Fibroblast of the aortic adventitia (primary cell): ENCODE results near the gene PBXIP1. TPM values are rescaled to one million over a fixed set of nuclear protein-coding genes. Genes with fewer than 3 reads are reported as not detected.

Experiments used
- DNase-seq: peaks from one replicate; pipeline ENCODE4 v3.0.0-alpha.2; 2010; ENCODE audit warnings: low read depth
- H3K4me3 ChIP-seq: 2 replicates; pipeline ENCODE4 v1.5.1; 2011; ENCODE audit warnings: low read depth, mild to moderate bottlenecking, control low read depth, low read length, moderate library complexity
- CTCF ChIP-seq: IDR thresholded peaks from 2 replicates; pipeline ENCODE4 v1.5.1; 2011; ENCODE audit warnings: mild to moderate bottlenecking, low read length, control low read depth, inconsistent platforms; ENCODE audit not compliant: insufficient read depth
- total RNA-seq: library from RNA; depleted of rRNA; stranded (reverse); fragments of >200 nt; gene quantifications from 2 replicates; pipeline ENCODE4 v1.2.3, GENCODE V29; 2012; ENCODE audit warnings: low replicate concordance

PBXIP1 gene
- total RNA-seq, 1 donor: 36.2 TPM

- no peak for DNase-seq
- no peak overlapping the region for H3K4me3 ChIP-seq
- no peak for TF ChIP-seq CTCF
Observed at GRCh38 chr1:154964359-154964758, 8.5 kb upstream of the PBXIP1 start.

- no peak overlapping the region for H3K4me3 ChIP-seq
- TF ChIP-seq CTCF: no peak
- DNase-seq: no peak
Observed at GRCh38 chr1:154963643-154964042, 7.7 kb upstream of the PBXIP1 start.

- no peak overlapping the region for H3K4me3 ChIP-seq
- DNase-seq: no peak
- TF ChIP-seq CTCF: no peak
Observed at GRCh38 chr1:154962795-154963330, 7.0 kb upstream of the PBXIP1 start.

GRCh38 chr1:154962156-154962749 is 6.4 kb upstream of the PBXIP1 start:
- TF ChIP-seq CTCF: no peak
- DNase-seq: peak; percentile 22
- peak overlapping the region; percentile 78 for H3K4me3 ChIP-seq

GRCh38 chr1:154961207-154962155 is 5.6 kb upstream of the PBXIP1 start, which contains the start of gene PYGO2:
TSS of gene PYGO2 (minus strand) at chr1:154961782. CDS start at chr1:154961576, 206 bp downstream.
- TF ChIP-seq CTCF: peak; percentile 21
- DNase-seq: peak; percentile 66
- peak within 1 kb of the TSS; percentile 78 for H3K4me3 ChIP-seq

- DNase-seq: no peak
- TF ChIP-seq CTCF: no peak
- peak overlapping the region; percentile 78 for H3K4me3 ChIP-seq
Observed at GRCh38 chr1:154960446-154961136, 4.7 kb upstream of the PBXIP1 start.
